Activated CD4-positive, alpha-beta memory T cell treated with anti-CD3 and anti-CD28 coated beads for 36 hours (primary cell): ENCODE measurements around the gene ASTN2. TPM values are rescaled to one million over a fixed set of nuclear protein-coding genes. Genes with fewer than 3 reads are reported as not detected.

Experiments used
- CTCF ChIA-PET: fragments of 350-600 bp; sonication (Branson Sonifier 250); formaldehyde crosslinking; loops from one replicate; lab custom pipeline; 2021; ENCODE audit warnings: antibody characterized with exemption, inconsistent platforms; lab: Charles Lee
- POLR2A ChIA-PET: fragments of 350-600 bp; sonication (Branson Sonifier 250); formaldehyde crosslinking; loops from one replicate; lab custom pipeline; 2021; ENCODE audit warnings: antibody characterized with exemption; lab: Charles Lee
- DNase-seq: peaks from one replicate; pipeline ENCODE4 v3.0.0-alpha.2; 2020
- H3K27ac Mint-ChIP-seq: one replicate; pipeline ENCODE4 v1.8.0; 2021; ENCODE audit warnings: mixed read lengths
- H3K27me3 Mint-ChIP-seq: one replicate; pipeline ENCODE4 v1.8.0; 2021; ENCODE audit warnings: mixed read lengths
- H3K36me3 Mint-ChIP-seq: one replicate; pipeline ENCODE4 v1.8.0; 2021; ENCODE audit warnings: mixed read lengths
- H3K4me1 Mint-ChIP-seq: one replicate; pipeline ENCODE4 v1.8.0; 2021; ENCODE audit warnings: low read depth, mixed read lengths
- H3K4me3 Mint-ChIP-seq: one replicate; pipeline ENCODE4 v1.8.0; 2021; ENCODE audit warnings: mild to moderate bottlenecking, mixed read lengths
- H3K9me3 Mint-ChIP-seq: one replicate; pipeline ENCODE4 v1.8.0; 2021; ENCODE audit warnings: mixed read lengths
- intact Hi-C: fragments of 100-400 bp; cut with micrococcal nuclease; formaldehyde crosslinking; loops from one replicate; pipeline ENCODE4 v1.15.1; 2023
- total RNA-seq, 2 experiments: library from RNA; stranded (reverse); gene quantifications; one replicate each; pipeline ENCODE4 v1.2.3, GENCODE V29; 2021

Gene ASTN2
- total RNA-seq, 2 experiments from 2014 or later: 3.3 to 3.4 TPM

GRCh38 chr9:116504893-116505480 is 909.9 kb downstream of the ASTN2 start:
- POLR2A ChIA-PET: no interaction called here
- intact Hi-C loops: no loop called here
- CTCF ChIA-PET: interaction anchor here (0.8 kb wide), 1 partner anchor 9 kb away, joined by 4 read pairs; no protein-coding TSS in a partner anchor
- Mint-ChIP-seq H3K27me3 (no peaks in the 10 kb centered on the region), H3K4me3 (no peak overlapping the region), H3K4me1 (no peaks in the 10 kb centered on the region), H3K36me3 (peaks cover 3% of the 10 kb centered on the region), H3K27ac (no peak overlapping the region), H3K9me3 (peaks cover 7% of the 10 kb centered on the region)
- no peak for DNase-seq

GRCh38 chr9:116504081-116504480 is 910.8 kb downstream of the ASTN2 start:
- DNase-seq: no peak
- Mint-ChIP-seq H3K27ac (no peak overlapping the region), H3K4me1 (no peaks in the 10 kb centered on the region), H3K9me3 (no peaks in the 10 kb centered on the region), H3K4me3 (no peak overlapping the region), H3K36me3 (no peaks in the 10 kb centered on the region), H3K27me3 (no peaks in the 10 kb centered on the region)
- intact Hi-C loops: no loop called here
- CTCF ChIA-PET: interaction anchor here (0.8 kb wide), 1 partner anchor 8 kb away, joined by 4 read pairs; no protein-coding TSS in a partner anchor
- POLR2A ChIA-PET: no interaction called here

GRCh38 chr9:116502746-116503145 is 912.1 kb downstream of the ASTN2 start:
- ChIA-PET POLR2A (no interaction called here), CTCF (no interaction called here)
- H3K9me3 Mint-ChIP-seq: no peaks in the 10 kb centered on the region
- intact Hi-C loops: no loop called here
- DNase-seq: no peak
- no peaks in the 10 kb centered on the region for H3K27me3 Mint-ChIP-seq
- no peaks in the 10 kb centered on the region for H3K4me1 Mint-ChIP-seq
- no peak overlapping the region for H3K4me3 Mint-ChIP-seq
- H3K27ac Mint-ChIP-seq: no peak overlapping the region
- no peaks in the 10 kb centered on the region for H3K36me3 Mint-ChIP-seq

- POLR2A ChIA-PET: no interaction called here
- intact Hi-C loops: no loop called here
- Mint-ChIP-seq H3K36me3 (no peaks in the 10 kb centered on the region), H3K4me1 (no peaks in the 10 kb centered on the region), H3K9me3 (no peaks in the 10 kb centered on the region), H3K27ac (no peak overlapping the region), H3K4me3 (no peak overlapping the region), H3K27me3 (no peaks in the 10 kb centered on the region)
- CTCF ChIA-PET: no interaction called here
- DNase-seq: no peak
Observed at GRCh38 chr9:116501871-116502270, 913.0 kb downstream of the ASTN2 start.

GRCh38 chr9:116499986-116500871 is 914.6 kb downstream of the ASTN2 start:
- H3K27ac Mint-ChIP-seq: no peak overlapping the region
- DNase-seq: no peak
- no peaks in the 10 kb centered on the region for H3K9me3 Mint-ChIP-seq
- no peaks in the 10 kb centered on the region for H3K36me3 Mint-ChIP-seq
- no peak overlapping the region for H3K4me3 Mint-ChIP-seq
- CTCF ChIA-PET: no interaction called here
- H3K4me1 Mint-ChIP-seq: no peaks in the 10 kb centered on the region
- POLR2A ChIA-PET: no interaction called here
- no peaks in the 10 kb centered on the region for H3K27me3 Mint-ChIP-seq
- intact Hi-C loops: loop anchor here (5.0 kb wide), 1 partner anchor 908 kb away; no protein-coding TSS in a partner anchor

- no peak for DNase-seq
- Mint-ChIP-seq H3K4me1 (no peaks in the 10 kb centered on the region), H3K9me3 (no peaks in the 10 kb centered on the region), H3K36me3 (no peaks in the 10 kb centered on the region), H3K4me3 (no peak overlapping the region), H3K27ac (no peak overlapping the region), H3K27me3 (no peaks in the 10 kb centered on the region)
- POLR2A ChIA-PET: no interaction called here
- intact Hi-C loops: loop anchor here (5.0 kb wide), 1 partner anchor 907 kb away; no protein-coding TSS in a partner anchor
- CTCF ChIA-PET: no interaction called here
Observed at GRCh38 chr9:116499434-116499833, 915.4 kb downstream of the ASTN2 start.

GRCh38 chr9:116497095-116497890 is 917.6 kb downstream of the ASTN2 start:
- no peaks in the 10 kb centered on the region for H3K4me1 Mint-ChIP-seq
- intact Hi-C loops: loop anchor here (5.0 kb wide), 1 partner anchor 905 kb away; no protein-coding TSS in a partner anchor
- POLR2A ChIA-PET: no interaction called here
- no peaks in the 10 kb centered on the region for H3K36me3 Mint-ChIP-seq
- CTCF ChIA-PET: interaction anchor here (4.8 kb wide), 1 partner anchor 11 kb away, joined by 14 read pairs; no protein-coding TSS in a partner anchor
- no peak for DNase-seq
- no peaks in the 10 kb centered on the region for H3K9me3 Mint-ChIP-seq
- no peak overlapping the region for H3K27ac Mint-ChIP-seq
- H3K4me3 Mint-ChIP-seq: no peak overlapping the region
- H3K27me3 Mint-ChIP-seq: no peaks in the 10 kb centered on the region

GRCh38 chr9:116496167-116496566 is 918.7 kb downstream of the ASTN2 start:
- Mint-ChIP-seq H3K27me3 (no peaks in the 10 kb centered on the region), H3K9me3 (no peaks in the 10 kb centered on the region), H3K4me1 (no peaks in the 10 kb centered on the region), H3K4me3 (no peak overlapping the region), H3K27ac (no peak overlapping the region), H3K36me3 (no peaks in the 10 kb centered on the region)
- POLR2A ChIA-PET: no interaction called here
- DNase-seq: no peak
- intact Hi-C loops: loop anchor here (5.0 kb wide), 1 partner anchor 904 kb away; no protein-coding TSS in a partner anchor
- CTCF ChIA-PET: interaction anchor here (1.0 to 4.8 kb wide), 2 partner anchors 8 to 10 kb away, joined by 4 to 14 read pairs; no protein-coding TSS in a partner anchor

GRCh38 chr9:116495725-116496124 is 919.1 kb downstream of the ASTN2 start:
- intact Hi-C loops: loop anchor here (5.0 kb wide), 1 partner anchor 903 kb away; no protein-coding TSS in a partner anchor
- Mint-ChIP-seq H3K27ac (no peak overlapping the region), H3K36me3 (no peaks in the 10 kb centered on the region), H3K4me3 (no peak overlapping the region), H3K4me1 (no peaks in the 10 kb centered on the region), H3K27me3 (no peaks in the 10 kb centered on the region), H3K9me3 (no peaks in the 10 kb centered on the region)
- DNase-seq: no peak
- ChIA-PET POLR2A (no interaction called here), CTCF (interaction anchor here (0.8 to 4.8 kb wide), 4 partner anchors 9 to 902 kb away, joined by 3 to 14 read pairs (median 5); no protein-coding TSS in a partner anchor)

- CTCF ChIA-PET: interaction anchor here (0.8 to 4.8 kb wide), 3 partner anchors 9 to 902 kb away, joined by 3 to 14 read pairs (median 6); no protein-coding TSS in a partner anchor
- POLR2A ChIA-PET: no interaction called here
- Mint-ChIP-seq H3K27ac (no peak overlapping the region), H3K36me3 (no peaks in the 10 kb centered on the region), H3K9me3 (no peaks in the 10 kb centered on the region), H3K27me3 (no peaks in the 10 kb centered on the region), H3K4me1 (no peaks in the 10 kb centered on the region), H3K4me3 (no peak overlapping the region)
- peak; percentile 44 for DNase-seq
- intact Hi-C loops: loop anchor here (5.0 kb wide), 1 partner anchor 903 kb away; no protein-coding TSS in a partner anchor
Observed at GRCh38 chr9:116494815-116495634, 919.8 kb downstream of the ASTN2 start.
